H1 (cell line): Measurements from ENCODE around the gene PPM1F. TPM values are rescaled to one million over a fixed set of nuclear protein-coding genes. Genes with fewer than 3 reads are reported as not detected.

ENCODE experiments used
- CTCF ChIA-PET: fragments of 300-600 bp; sonication (Branson Sonifier 250); formaldehyde crosslinking; loops from one replicate; lab custom pipeline; 2021; ENCODE audit not compliant: partially characterized antibody; lab: Charles Lee
- POLR2A ChIA-PET: fragments of 300-600 bp; sonication (Branson Sonifier 250); formaldehyde crosslinking; loops from one replicate; lab custom pipeline; 2021; ENCODE audit warnings: inconsistent platforms; ENCODE audit not compliant: partially characterized antibody; lab: Charles Lee
- DNase-seq, 2 experiments: peaks; one replicate each; pipeline versions ENCODE4 v3.0.0 to v3.0.0-alpha.2; 2010 to 2022; ENCODE audit warnings: low spot score in 2 of 2, low read depth in 1 of 2, mixed read lengths in 1 of 2
- FAIRE-seq: peaks from 2 replicates; lab custom pipeline; 2011; peaks lifted over from hg19 to GRCh38; lab: Jason Lieb, UNC
- H2AFZ ChIP-seq: 2 replicates; pipeline ENCODE4 v1.8.1; 2012; ENCODE audit warnings: low read length, inconsistent platforms
- H2AK5ac ChIP-seq: 2 replicates; pipeline ENCODE4 v1.6.1; 2013; ENCODE audit warnings: low read depth, low read length
- H2BK120ac ChIP-seq: replicated peaks from 2 replicates; pipeline ENCODE3; 2013; ENCODE audit warnings: low read depth, low read length, inconsistent platforms
- H2BK12ac ChIP-seq: 2 replicates; pipeline ENCODE4 v1.6.1; 2013; ENCODE audit warnings: low read depth, low read length
- H2BK15ac ChIP-seq: 2 replicates; pipeline ENCODE4 v1.6.1; 2013; ENCODE audit warnings: low read length
- H2BK20ac ChIP-seq: 2 replicates; pipeline ENCODE4 v1.6.1; 2013; ENCODE audit warnings: low read length
- H2BK5ac ChIP-seq: 2 replicates; pipeline ENCODE4 v1.6.1; 2013; ENCODE audit warnings: low read depth, low read length
- H3K14ac ChIP-seq: 2 replicates; pipeline ENCODE4 v1.6.1; 2013; ENCODE audit warnings: inconsistent platforms; ENCODE audit not compliant: insufficient read length
- H3K18ac ChIP-seq: 2 replicates; pipeline ENCODE4 v1.6.1; 2013; ENCODE audit warnings: low read length; ENCODE audit errors: extremely low read depth
- H3K23ac ChIP-seq: 2 replicates; pipeline ENCODE4 v1.6.1; 2013; ENCODE audit warnings: inconsistent platforms; ENCODE audit not compliant: insufficient read length
- H3K23me2 ChIP-seq: 2 replicates; pipeline ENCODE4 v1.6.1; 2013; ENCODE audit warnings: low read depth, low read length
- H3K27ac ChIP-seq: 2 replicates; pipeline ENCODE4 v1.6.1; 2011; ENCODE audit warnings: low read depth, low read length, inconsistent platforms
- H3K27me3 ChIP-seq, 4 experiments: replicated peaks in 1 of 4; 1 replicate in 1 of 4; 2 replicates in 3 of 4; pipeline versions ENCODE4 v1.6.1 to v1.8.1; 2011 to 2013; ENCODE audit warnings: low read length in 3 of 4, mild to moderate bottlenecking in 3 of 4, inconsistent platforms in 2 of 4, mixed read lengths in 2 of 4, moderate library complexity in 1 of 4; ENCODE audit not compliant: control insufficient read depth in 3 of 4, insufficient read depth in 3 of 4; ENCODE audit errors: extremely low read depth in 1 of 4
- H3K36me3 ChIP-seq, 4 experiments: 2 replicates each; pipeline versions ENCODE4 v1.6.1 to v1.8.1; 2011 to 2013; ENCODE audit warnings: mild to moderate bottlenecking in 4 of 4, low read length in 3 of 4, moderate library complexity in 2 of 4, control low read depth in 1 of 4, inconsistent platforms in 1 of 4; ENCODE audit not compliant: insufficient read depth in 4 of 4, control insufficient read depth in 2 of 4
- H3K4ac ChIP-seq: replicated peaks from 2 replicates; pipeline ENCODE3; 2013; ENCODE audit warnings: low read length, low read depth, mixed read lengths, inconsistent platforms; ENCODE audit not compliant: insufficient read length
- H3K4me1 ChIP-seq, 4 experiments: replicated peaks in 1 of 4; 1 replicate in 1 of 4; 2 replicates in 3 of 4; pipeline versions ENCODE4 v1.6.1 to v1.8.1; 2011 to 2013; ENCODE audit warnings: low read length in 3 of 4, inconsistent platforms in 2 of 4, mixed read lengths in 1 of 4; ENCODE audit not compliant: insufficient read depth in 4 of 4, control insufficient read depth in 3 of 4
- H3K4me2 ChIP-seq, 2 experiments: 2 replicates each; pipeline versions ENCODE4 v1.6.1 to v1.8.1; 2011 to 2013; ENCODE audit warnings: low read depth in 2 of 2, low read length in 2 of 2, control low read depth in 1 of 2, inconsistent platforms in 1 of 2, mild to moderate bottlenecking in 1 of 2; ENCODE audit not compliant: insufficient read depth in 1 of 2
- H3K4me3 ChIP-seq, 4 experiments: fragments of 200-600, 300-600 bp in 1 of 4; sonication (generic), shearing (Covaris generic), sonication (Bioruptor Twin) in 1 of 4; 2 replicates each; pipeline versions ENCODE4 v1.5.1 to v1.8.1; 2011 to 2016; ENCODE audit warnings: low read length in 4 of 4, low read depth in 3 of 4, control low read depth in 2 of 4, inconsistent platforms in 2 of 4, mild to moderate bottlenecking in 2 of 4, mixed read lengths in 1 of 4, moderate library complexity in 1 of 4; ENCODE audit not compliant: insufficient read depth in 2 of 4; ENCODE audit errors: extremely low read depth in 1 of 4
- H3K56ac ChIP-seq: replicated peaks from 2 replicates; pipeline ENCODE3; 2013; ENCODE audit warnings: low read depth, mild to moderate bottlenecking, mixed read lengths, low read length, inconsistent platforms; ENCODE audit not compliant: insufficient read length
- H3K79me1 ChIP-seq: 2 replicates; pipeline ENCODE4 v1.6.1; 2013; ENCODE audit warnings: low read depth, low read length, control low read depth
- H3K79me2 ChIP-seq, 2 experiments: 2 replicates each; pipeline versions ENCODE4 v1.6.1 to v1.8.1; 2012 to 2013; ENCODE audit warnings: low read length in 2 of 2, mild to moderate bottlenecking in 2 of 2, inconsistent platforms in 1 of 2; ENCODE audit not compliant: insufficient read depth in 2 of 2, control insufficient read depth in 1 of 2
- H3K9ac ChIP-seq, 4 experiments: replicated peaks in 1 of 4; 1 replicate in 1 of 4; 2 replicates in 3 of 4; pipeline versions ENCODE4 v1.6.1 to v1.8.1; 2011 to 2013; ENCODE audit warnings: low read depth in 3 of 4, low read length in 3 of 4, control low read depth in 2 of 4, mild to moderate bottlenecking in 2 of 4, moderate library complexity in 2 of 4, inconsistent platforms in 1 of 4; ENCODE audit errors: extremely low read depth in 1 of 4
- H3K9me3 ChIP-seq, 2 experiments: 2 replicates each; pipeline versions ENCODE4 v1.6.1 to v1.8.1; 2012 to 2013; ENCODE audit warnings: mild to moderate bottlenecking in 2 of 2, moderate library complexity in 2 of 2, control low read depth in 1 of 2, inconsistent platforms in 1 of 2, low read depth in 1 of 2, low read length in 1 of 2, mixed read lengths in 1 of 2; ENCODE audit not compliant: insufficient read depth in 2 of 2
- H4K20me1 ChIP-seq, 2 experiments: replicated peaks in 1 of 2; 2 replicates each; pipeline versions ENCODE3 to v1.8.1; 2011 to 2013; ENCODE audit warnings: inconsistent platforms in 2 of 2, low read length in 2 of 2, mild to moderate bottlenecking in 1 of 2; ENCODE audit not compliant: insufficient read depth in 2 of 2, control insufficient read depth in 1 of 2
- H4K5ac ChIP-seq: 2 replicates; pipeline ENCODE4 v1.6.1; 2013; ENCODE audit warnings: low read length, low read depth, mixed read lengths, inconsistent platforms; ENCODE audit not compliant: insufficient read length
- H4K8ac ChIP-seq: 2 replicates; pipeline ENCODE4 v1.8.0; 2013; ENCODE audit warnings: mild to moderate bottlenecking, moderate library complexity, low read length, inconsistent platforms; ENCODE audit not compliant: insufficient read depth; ENCODE audit errors: extremely low read depth
- H4K91ac ChIP-seq: replicated peaks from 2 replicates; pipeline ENCODE3; 2013; ENCODE audit warnings: low read length, mixed read lengths, inconsistent platforms; ENCODE audit not compliant: insufficient read length
- BACH1 ChIP-seq: IDR thresholded peaks from 2 replicates; pipeline ENCODE4 v1.6.1; 2012; ENCODE audit warnings: low read length, improper control_type of control experiment
- CBX8 ChIP-seq: fragments of 300-800, 300-1000 bp; sonication (generic); IDR thresholded peaks from 2 replicates; pipeline ENCODE4 v1.7.1; 2016; ENCODE audit warnings: low read depth, low read length, borderline replicate concordance
- CHD1 ChIP-seq: IDR thresholded peaks from 2 replicates; pipeline ENCODE4 v1.6.1; 2012; ENCODE audit warnings: low read depth, low read length, improper control_type of control experiment
- CTBP2 ChIP-seq: IDR thresholded peaks from 2 replicates; pipeline ENCODE4 v1.7.0; 2011; ENCODE audit warnings: borderline replicate concordance, mild to moderate bottlenecking, moderate library complexity, mixed read lengths, low read length; ENCODE audit not compliant: insufficient read depth, insufficient read length
- PHF8 ChIP-seq: fragments of 200-600 bp; sonication (generic); conservative IDR thresholded peaks from 2 replicates; pipeline ENCODE4 v1.7.1; 2012; ENCODE audit warnings: low read depth, mild to moderate bottlenecking, inconsistent platforms, low read length, moderate library complexity
- POLR2A ChIP-seq, 2 experiments: IDR thresholded peaks; 1 replicate in 1 of 2; 2 replicates in 1 of 2; pipeline ENCODE4 v1.6.1; 2011; ENCODE audit warnings: low read depth in 2 of 2, low read length in 2 of 2, mild to moderate bottlenecking in 2 of 2; ENCODE audit errors: control extremely low read depth in 1 of 2
- SIRT6 ChIP-seq: IDR thresholded peaks from one replicate; pipeline ENCODE4 v1.7.1; 2012; ENCODE audit warnings: low read length, inconsistent platforms
- SP4 ChIP-seq: IDR thresholded peaks from 2 replicates; pipeline ENCODE4 v1.6.1; 2012; ENCODE audit warnings: low read length, inconsistent platforms
- SUZ12 ChIP-seq: fragments of 200-600 bp; sonication (generic); IDR thresholded peaks from 2 replicates; pipeline ENCODE4 v1.6.1; 2012; ENCODE audit warnings: mild to moderate bottlenecking, inconsistent platforms, low read length, moderate library complexity, mixed read lengths
- TBP ChIP-seq: IDR thresholded peaks from 2 replicates; pipeline ENCODE4 v1.6.1; 2011; ENCODE audit warnings: low read depth, low read length, improper control_type of control experiment
- WGBS, 2 experiments: shearing (Covaris generic) in 1 of 2; methylation state at CpG; one replicate each; pipeline versions ENCODE4 v1.1.6 to v1.1.7; 2013 to 2015; ENCODE audit warnings: low lambda C conversion rate in 2 of 2, mixed read lengths in 2 of 2, inconsistent platforms in 1 of 2, low coverage in 1 of 2, missing lambda C conversion rate in 1 of 2; ENCODE audit not compliant: insufficient replicate concordance in 2 of 2, insufficient coverage in 1 of 2, insufficient read length in 1 of 2; ENCODE audit errors: extremely low coverage in 1 of 2, missing lambda C conversion rate in 1 of 2; 5-methylcytosine and 5-hydroxymethylcytosine counted together
- polyA plus RNA-seq, 7 experiments: library from polyadenylated mRNA; depleted of rRNA in 3 of 7; stranded (reverse) in 5 of 7; unstranded in 2 of 7; fragments of >200 nt in 5 of 7; fragments of 200-250 nt in 2 of 7; gene quantifications; 1 replicate in 5 of 7; 2 replicates in 1 of 7; 4 replicates in 1 of 7; pipeline versions ENCODE4 v1.2.1 to v1.2.3, GENCODE V29; 2011 to 2013; ENCODE audit warnings: missing spikeins in 2 of 7, mixed read lengths in 2 of 7
- total RNA-seq: library from RNA; stranded (reverse); fragmentation: NEBNext Ultra II Directional; extraction: Animal tissue kit (Norgen Biotek cat#: 25700); gene quantifications from 2 replicates; pipeline ENCODE4 v1.2.1, GENCODE V29; 2021
- TF ChIP-seq, protein P1 (sequence below): IDR thresholded peaks from 2 replicates; pipeline ENCODE4 v1.6.1; 2012; ENCODE audit warnings: low read length, inconsistent platforms
- TF ChIP-seq, protein P2 (sequence below): IDR thresholded peaks from 2 replicates; pipeline ENCODE4 v1.6.1; 2011; ENCODE audit warnings: low read length, improper control_type of control experiment

PPM1F gene
- total and polyA plus RNA-seq, 2 of the 8 experiments (the other 6 are each of a cell fraction or from before 2014, with no cell fraction given), result 12.4 to 22.8 TPM

DNA sequence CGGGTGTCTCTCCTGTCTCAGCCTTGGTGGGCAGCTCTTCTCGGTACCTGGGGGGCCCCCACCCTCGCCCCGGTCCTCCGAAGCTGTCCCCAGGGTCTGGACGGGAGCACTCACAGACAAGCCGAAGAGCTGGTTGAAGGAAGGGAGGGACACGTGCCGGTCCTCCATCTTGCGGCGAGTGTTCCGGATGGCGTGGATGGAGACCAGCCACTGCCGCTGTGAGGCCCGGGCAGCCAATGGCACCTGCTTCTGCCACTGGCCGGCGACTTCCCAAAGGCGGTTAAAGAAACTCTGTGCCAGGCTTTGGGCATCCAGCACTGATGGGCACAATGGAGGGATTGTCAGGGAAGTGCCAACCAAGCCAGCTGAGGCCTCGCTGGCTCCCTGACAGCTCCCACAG lies 18.7 kb downstream of the PPM1F start:
- Histone ChIP-seq H2BK15ac (no peak overlapping the region), H3K36me3 (0 out of 8 replicates have a peak, but pooled peaks cover 0 to 3% (median 1%) of the 10 kb centered on the region in 4 experiments), H3K27me3 (no peaks in the 10 kb centered on the region), H4K91ac (no peak overlapping the region), H4K5ac (no peak overlapping the region), H3K4me1 (peaks cover 1 to 9% (median 3%) of the 10 kb centered on the region in 4 experiments; a peak in 5 of 7 replicates), H4K20me1 (peaks cover 0 to 2% of the 10 kb centered on the region in 2 experiments), H2BK120ac (no peak overlapping the region), H3K27ac (no peak overlapping the region), H2BK5ac (no peak overlapping the region), H2BK12ac (no peak overlapping the region), H3K23ac (no peak overlapping the region), H3K23me2 (no peaks in the 10 kb centered on the region), H3K79me2 (no peaks in the 10 kb centered on the region), H3K4ac (no peak overlapping the region), H3K79me1 (no peaks in the 10 kb centered on the region), H3K14ac (no peak overlapping the region), H3K4me3 (no peak overlapping the region), H2AFZ (no peak overlapping the region), H4K8ac (no peak overlapping the region), H3K9me3 (no peaks in the 10 kb centered on the region), H2BK20ac (no peak overlapping the region), H3K4me2 (no peak overlapping the region), H3K9ac (no peak overlapping the region), H3K56ac (no peak overlapping the region), H2AK5ac (no peak overlapping the region), H3K18ac (no peak overlapping the region)
- ChIA-PET CTCF (interaction anchor here (0.6 kb wide), 1 partner anchor 159 kb away, joined by 3 read pairs; no protein-coding TSS in a partner anchor), POLR2A (interaction anchor here (0.6 kb wide), 1 partner anchor 120 kb away, joined by 5 read pairs; no protein-coding TSS in a partner anchor)
- 93% methylated on average over 19 of the region's 19 CpGs; no CpG with 5 or more reads in 1 of the 2 experiments for WGBS, 2 experiments
- FAIRE-seq, result no peak
- DNase-seq, result no peak
- TF ChIP-seq SP4 (no peak), SIRT6 (no peak), CBX8 (no peak), BACH1 (no peak), CTBP2 (no peak), SUZ12 (no peak), CHD1 (no peak), POLR2A (IDR thresholded peaks at IDR 0.05; ENCODE audit: control extremely low read depth in 1 of 2, low read depth in 2 of 2, low read length in 2 of 2) (no peak), PHF8 (no peak), TBP (no peak)
- TF ChIP-seq, protein P1, sequence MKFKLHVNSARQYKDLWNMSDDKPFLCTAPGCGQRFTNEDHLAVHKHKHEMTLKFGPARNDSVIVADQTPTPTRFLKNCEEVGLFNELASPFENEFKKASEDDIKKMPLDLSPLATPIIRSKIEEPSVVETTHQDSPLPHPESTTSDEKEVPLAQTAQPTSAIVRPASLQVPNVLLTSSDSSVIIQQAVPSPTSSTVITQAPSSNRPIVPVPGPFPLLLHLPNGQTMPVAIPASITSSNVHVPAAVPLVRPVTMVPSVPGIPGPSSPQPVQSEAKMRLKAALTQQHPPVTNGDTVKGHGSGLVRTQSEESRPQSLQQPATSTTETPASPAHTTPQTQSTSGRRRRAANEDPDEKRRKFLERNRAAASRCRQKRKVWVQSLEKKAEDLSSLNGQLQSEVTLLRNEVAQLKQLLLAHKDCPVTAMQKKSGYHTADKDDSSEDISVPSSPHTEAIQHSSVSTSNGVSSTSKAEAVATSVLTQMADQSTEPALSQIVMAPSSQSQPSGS, result no peak
- TF ChIP-seq, protein P2, sequence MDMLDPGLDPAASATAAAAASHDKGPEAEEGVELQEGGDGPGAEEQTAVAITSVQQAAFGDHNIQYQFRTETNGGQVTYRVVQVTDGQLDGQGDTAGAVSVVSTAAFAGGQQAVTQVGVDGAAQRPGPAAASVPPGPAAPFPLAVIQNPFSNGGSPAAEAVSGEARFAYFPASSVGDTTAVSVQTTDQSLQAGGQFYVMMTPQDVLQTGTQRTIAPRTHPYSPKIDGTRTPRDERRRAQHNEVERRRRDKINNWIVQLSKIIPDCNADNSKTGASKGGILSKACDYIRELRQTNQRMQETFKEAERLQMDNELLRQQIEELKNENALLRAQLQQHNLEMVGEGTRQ, result no peak
